ENCODE results near the gene BRS3.
"Not testable (repeated sequence)": the region's sequence is repeated elsewhere in the genome, so short reads cannot be mapped to it uniquely, and the experiment has no call there.

BRS3 gene

DNA sequence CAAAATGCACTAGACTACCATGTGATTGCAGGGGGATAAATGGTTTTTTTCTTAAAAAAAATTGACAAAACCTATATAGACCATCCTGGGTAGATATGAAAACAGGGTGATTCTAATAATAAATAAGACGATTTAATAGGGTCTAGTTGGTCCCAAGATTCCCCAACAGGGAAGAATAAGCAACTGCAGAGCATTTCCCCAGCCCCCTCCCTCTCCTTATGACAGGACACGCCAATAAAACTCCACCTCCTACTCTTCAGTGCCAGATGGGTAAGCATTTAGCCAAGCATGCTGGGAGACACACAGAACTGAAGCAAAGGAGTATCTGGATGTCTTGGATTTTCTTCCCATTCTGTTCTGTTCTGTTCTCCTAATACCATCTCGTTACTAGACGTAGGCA, at the start of gene BRS3:
BRS3 (plus strand) TSS at position 301 of the 400 bp plus-strand sequence. CDS start 168 bp downstream, outside the sequence.
- no peak for DNase-seq (ENCODE audit: low read depth)
- H3K4me3 ChIP-seq (ENCODE audit: low read depth, low read length) = no peak within 1 kb of the TSS

DNA sequence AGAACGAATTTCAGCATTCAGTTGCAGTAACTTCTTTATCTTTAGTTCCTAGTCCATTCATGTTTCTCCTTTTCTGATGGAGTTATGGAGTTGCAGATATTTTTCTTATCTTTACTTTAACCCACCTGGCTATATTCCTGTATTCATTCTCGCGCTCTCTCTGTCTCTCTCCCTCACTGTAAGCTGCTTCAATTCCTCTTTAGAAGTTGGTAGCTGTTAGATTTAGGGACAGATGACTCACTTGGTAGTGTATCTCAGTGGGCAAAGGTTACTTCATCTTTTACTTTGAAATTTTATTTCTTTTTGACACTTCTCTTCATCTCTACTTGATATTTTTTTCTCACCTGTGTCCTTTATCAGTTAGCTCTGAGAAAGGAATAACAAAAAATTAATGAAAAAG, 49.6 kb upstream of the BRS3 start:
- H3K4me3 ChIP-seq (ENCODE audit: low read depth, low read length) = no peak overlapping the region
- no peak for DNase-seq (ENCODE audit: low read depth)

DNA sequence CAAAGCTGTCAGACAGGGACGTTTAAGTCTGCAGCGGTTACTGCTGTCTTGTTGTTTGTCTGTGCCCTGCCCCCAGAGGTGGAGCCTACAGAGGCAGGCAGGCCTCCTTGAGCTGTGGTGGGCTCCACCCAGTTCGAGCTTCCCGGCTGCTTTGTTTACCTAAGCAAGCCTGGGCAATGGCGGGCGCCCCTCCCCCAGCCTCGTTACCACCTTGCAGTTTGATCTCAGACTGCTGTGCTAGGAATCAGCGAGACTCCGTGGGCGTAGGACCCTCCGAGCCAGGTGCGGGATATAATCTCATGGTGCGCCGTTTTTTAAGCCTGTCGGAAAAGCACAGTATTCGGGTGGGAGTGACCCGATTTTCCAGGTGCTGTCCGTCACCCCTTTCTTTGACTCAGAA, 42.1 kb upstream of the BRS3 start:
- not testable (repeated sequence) for DNase-seq (ENCODE audit: low read depth); H3K4me3 ChIP-seq (ENCODE audit: low read depth, low read length)

DNA sequence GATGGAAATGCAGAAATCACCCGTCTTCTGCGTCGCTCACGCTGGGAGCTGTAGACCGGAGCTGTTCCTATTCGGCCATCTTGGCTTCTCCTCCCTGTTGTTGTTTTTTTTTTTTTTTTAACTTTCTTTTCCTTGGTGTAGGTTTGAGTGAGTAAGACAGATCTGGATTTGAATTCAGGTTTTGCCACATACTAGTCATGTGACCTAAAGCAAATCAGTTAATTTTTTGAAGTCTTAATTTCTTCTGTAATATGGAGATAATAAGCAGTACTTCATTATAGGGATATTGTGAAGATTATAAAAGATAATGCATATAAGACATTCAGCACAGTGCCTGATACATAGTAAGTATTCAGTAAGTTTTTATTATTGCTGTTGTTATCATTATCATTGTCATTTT, 41.5 kb upstream of the BRS3 start:
- H3K4me3 ChIP-seq (ENCODE audit: low read depth, low read length) = no peak overlapping the region
- no peak for DNase-seq (ENCODE audit: low read depth)

DNA sequence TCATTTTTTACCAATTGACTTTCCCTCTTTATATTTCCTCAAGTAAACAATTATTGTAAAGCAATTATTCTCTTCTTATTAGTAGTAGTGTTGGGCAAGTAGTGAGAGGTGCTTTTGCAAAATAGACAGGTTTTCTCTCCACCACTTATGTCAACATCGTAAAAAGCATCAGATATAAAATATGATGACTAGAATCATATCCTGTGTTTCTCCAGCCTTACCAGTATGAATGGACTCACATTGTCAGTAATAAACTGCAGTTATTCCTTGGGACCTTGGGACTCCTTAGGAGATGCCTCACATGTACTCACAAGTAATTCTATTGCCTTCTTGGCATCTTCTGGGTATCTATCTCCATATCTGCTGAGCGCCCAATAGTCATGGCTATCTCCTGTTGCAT, 40.4 kb upstream of the BRS3 start:
- no peak for DNase-seq (ENCODE audit: low read depth)
- H3K4me3 ChIP-seq (ENCODE audit: low read depth, low read length) = no peak overlapping the region

DNA sequence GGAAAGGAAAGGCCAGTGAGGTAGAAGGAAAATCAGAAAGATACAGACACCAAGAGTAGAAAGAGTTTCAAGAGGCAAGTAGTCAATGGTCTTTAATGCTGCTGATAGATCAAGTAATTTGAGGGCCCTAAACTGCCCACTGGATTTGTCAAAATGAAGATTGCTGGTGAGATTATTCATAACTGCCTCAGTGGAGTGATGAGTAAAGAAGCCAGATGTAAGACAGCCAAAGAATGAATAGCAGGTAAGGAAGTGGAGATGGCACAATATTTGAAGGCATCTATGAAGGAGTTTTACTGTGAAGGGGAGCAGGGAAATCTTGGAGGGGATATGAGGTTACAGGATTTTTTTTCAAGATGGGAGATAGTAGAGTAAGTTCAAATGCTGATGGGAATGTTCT, 39.8 kb upstream of the BRS3 start:
- H3K4me3 ChIP-seq (ENCODE audit: low read depth, low read length) = no peak overlapping the region
- DNase-seq (ENCODE audit: low read depth) = no peak

DNA sequence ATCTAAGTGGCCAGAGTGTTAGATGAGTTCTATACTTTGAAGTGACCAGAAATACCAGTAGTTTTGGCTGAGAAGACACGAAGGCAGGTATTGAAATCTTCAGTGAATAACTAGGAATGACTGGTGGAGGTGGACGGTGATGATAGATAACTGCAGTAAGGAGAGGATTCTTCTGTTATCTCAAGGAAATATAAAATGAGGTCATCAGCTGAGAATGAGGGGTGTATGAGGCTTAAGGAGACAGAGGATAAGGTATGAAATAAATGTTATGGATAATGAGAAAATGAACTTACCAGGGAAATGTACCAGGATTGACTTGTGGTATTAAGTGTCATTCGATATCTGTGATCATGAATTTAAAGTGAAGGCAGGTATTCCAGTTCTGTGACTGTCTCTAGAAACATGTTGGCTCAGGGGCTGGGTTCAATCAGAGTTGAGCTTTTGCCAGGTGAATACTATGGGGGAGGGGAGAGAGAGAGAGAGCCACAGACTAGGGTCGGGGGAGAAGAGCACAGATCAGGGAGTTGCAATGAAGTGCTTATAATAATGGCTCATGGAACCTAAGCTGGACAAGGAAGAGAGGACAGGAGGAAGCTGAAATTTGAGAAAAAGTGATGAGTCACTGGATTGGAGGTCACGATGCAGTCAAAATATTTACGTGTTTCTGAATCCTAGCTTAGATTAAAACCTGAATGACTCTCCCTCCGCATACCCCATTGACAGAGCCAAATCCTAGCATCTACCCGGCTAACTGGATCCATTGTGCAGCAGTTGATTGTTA, 37.5 kb upstream of the BRS3 start:
- no peak overlapping the region for H3K4me3 ChIP-seq (ENCODE audit: low read depth, low read length)
- no peak for DNase-seq (ENCODE audit: low read depth)

DNA sequence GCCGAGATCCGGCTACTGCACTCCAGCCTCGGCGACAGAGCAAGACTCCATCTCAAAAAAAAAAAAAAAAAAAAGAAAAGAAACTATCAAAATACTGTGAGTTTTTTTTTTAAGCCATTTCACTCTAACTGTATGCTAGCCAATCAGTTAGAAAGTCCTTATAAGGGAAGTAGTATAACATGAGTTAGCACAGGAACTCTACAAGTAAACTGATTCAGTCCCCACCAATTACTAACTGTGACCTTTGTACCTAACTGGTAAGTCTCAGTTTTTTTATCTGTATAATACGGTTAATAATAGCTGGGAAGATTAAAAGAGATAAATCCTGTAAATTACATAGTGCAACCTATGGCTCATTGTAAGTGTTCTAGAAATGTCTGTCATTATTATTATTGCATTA, 35.1 kb upstream of the BRS3 start:
- H3K4me3 ChIP-seq (ENCODE audit: low read depth, low read length) = no peak overlapping the region
- DNase-seq (ENCODE audit: low read depth) = no peak

DNA sequence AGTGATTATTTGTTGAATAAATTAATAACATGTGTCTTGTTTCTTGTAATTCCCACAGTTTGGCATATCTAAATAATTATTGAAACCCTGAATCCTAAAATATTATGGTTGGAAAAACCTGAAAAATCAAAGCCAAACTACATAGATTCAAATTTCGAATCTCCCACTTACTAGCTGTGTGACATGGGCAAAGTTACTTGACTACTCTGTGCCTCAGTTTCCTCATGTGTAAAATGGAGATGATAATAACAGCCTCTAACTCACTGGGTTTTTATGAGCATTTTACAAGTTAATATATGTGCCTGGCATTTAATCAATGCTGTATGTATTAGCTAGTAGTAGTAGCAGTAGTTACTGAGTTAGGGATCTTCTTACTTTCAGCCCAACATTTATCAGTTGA, 34.6 kb upstream of the BRS3 start:
- no peak for DNase-seq (ENCODE audit: low read depth)
- no peak overlapping the region for H3K4me3 ChIP-seq (ENCODE audit: low read depth, low read length)

DNA sequence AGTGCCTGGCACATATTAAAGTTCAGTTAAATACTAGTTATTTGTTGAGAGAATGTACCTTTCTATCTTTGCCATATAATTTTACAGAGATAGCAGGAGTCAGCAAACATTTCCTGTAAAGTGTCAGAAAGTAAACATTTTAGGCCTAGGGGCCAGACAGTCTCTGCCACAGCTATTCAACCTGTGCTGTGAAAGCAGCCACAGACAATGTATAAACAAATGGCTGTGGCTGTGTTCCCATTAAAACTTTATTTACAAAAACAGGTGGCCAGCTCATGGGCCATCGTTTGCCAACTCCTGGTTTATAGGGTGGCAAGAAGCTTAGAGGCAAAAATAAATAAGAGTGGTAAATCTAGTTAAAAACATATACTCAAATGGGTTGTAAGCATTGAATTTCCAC, 34.0 kb upstream of the BRS3 start:
- no peak overlapping the region for H3K4me3 ChIP-seq (ENCODE audit: low read depth, low read length)
- no peak for DNase-seq (ENCODE audit: low read depth)

DNA sequence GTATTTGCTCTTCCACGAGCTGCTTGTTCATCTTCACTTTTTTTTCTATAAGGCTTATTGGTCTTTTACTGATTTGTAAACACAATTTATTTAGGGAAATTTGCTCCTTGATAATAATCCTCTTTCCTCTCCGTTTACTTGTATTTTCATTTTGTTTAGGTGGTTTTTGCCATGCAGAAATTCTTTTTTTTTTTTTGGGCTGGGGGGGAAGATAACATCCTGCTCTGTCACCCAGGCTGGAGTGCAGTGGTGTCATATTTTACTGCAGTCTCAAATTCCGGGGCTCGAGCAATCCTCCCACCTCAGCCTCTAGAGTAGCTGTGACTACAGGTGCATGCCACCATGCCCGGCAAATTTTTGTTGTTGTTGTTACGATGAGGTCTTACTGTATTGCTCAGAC, 31.6 kb upstream of the BRS3 start:
- no peak overlapping the region for H3K4me3 ChIP-seq (ENCODE audit: low read depth, low read length)
- DNase-seq (ENCODE audit: low read depth) = no peak

DNA sequence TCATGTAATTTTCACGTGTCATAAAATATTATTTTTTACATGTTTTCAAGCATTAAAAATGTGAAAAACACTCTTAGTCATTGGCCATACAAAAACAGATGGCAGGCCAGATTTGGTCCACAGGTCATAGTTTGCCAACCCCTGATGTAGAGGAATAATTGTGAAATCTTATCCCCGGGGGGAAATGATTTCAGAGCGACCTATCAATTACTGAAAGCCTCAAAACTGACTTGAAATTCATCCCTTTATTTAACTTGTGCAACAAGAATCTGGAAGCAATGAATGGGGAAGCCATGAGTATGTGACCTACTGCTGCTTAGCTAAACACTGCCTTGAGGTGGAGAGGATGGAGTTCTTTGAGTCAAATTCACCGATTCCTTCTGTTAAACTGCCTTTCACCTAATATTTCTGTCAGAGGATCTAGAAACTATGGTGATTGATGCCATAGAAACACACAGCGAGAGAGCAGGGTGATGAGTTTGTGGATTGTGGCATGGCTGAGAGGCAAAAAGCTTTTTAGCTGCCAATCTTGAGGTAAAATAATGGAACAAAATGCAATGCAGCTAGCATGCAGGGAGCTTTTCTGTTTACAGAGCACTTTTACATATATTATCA, 30.3 kb upstream of the BRS3 start:
- DNase-seq (ENCODE audit: low read depth) = no peak

DNA sequence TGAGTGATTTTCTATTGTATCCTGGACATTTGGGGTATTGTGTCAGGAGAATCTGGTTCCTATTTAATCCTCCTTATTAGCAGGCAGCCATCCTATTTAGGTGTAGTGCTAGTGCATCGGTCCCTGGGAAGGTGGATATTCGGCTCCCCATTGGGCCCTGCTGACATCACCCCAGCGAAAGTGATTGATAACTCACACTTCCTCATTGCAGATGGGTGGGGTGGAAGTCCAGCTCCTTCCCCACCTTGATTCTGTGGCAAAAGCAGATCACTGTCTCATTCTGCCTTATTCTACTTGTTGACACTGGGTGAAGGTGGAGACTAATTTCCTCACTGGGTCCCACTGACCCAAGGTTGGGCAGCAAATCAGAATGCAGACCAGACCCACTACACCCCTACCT, 23.2 kb upstream of the BRS3 start:
- DNase-seq (ENCODE audit: low read depth) = no peak
- no peak overlapping the region for H3K4me3 ChIP-seq (ENCODE audit: low read depth, low read length)

More for the DNA sequence above, 30.3 kb upstream of the BRS3 start:
- no peak overlapping the region for H3K4me3 ChIP-seq (ENCODE audit: low read depth, low read length)

DNA sequence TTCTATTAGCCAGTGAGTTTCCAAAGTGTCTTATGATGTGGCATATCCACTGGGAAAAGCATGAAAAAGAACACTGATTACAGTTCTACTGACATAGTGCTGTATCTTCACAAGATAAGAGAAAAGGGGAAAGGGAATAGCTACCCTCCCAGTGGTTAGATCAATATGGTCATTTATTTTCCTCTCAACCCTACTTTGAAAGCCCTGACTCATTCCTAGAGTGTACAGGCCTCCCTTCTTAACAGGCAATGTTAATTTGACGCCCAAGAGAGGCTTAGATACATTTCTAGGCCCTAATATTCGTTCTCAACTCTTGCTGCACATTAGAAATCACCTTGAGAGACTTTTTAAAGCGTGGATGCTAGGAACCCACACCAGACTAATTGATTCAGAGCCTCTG, 20.4 kb upstream of the BRS3 start:
- DNase-seq (ENCODE audit: low read depth) = no peak
- no peak overlapping the region for H3K4me3 ChIP-seq (ENCODE audit: low read depth, low read length)

DNA sequence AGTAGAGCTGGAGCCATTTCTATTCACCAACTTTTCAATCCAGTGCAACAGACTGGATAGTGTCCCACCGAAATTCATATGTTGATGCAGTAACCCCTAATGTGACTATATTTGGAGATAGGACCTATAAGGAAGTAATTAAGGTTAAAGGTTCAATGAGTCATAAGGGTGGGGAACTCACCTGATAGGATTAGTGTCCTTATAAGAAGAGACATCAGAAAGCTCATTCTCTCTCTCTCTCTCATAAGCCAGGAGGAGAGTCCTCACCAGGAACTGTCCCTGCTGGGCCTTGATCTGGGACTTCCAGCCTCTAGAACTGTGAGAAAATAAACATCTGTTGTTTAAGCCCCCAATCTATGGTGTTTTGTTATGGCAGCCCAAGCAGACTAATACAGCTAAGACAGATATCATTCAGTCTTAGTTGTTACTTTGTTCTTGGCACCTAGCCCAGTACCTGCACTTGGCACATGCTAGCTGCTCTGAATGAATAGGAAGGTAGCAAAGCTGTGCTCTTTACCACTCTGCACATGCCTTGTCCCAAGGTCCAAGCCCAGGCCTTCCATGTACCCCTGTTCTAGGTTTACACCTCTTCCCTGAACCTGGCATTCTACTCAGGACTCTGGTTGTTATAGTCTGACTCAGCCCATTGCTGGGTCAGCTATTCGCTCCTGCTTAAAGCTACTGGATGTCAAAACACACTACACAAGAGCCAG, 19.2 kb upstream of the BRS3 start:
- no peak overlapping the region for H3K4me3 ChIP-seq (ENCODE audit: low read depth, low read length)
- no peak for DNase-seq (ENCODE audit: low read depth)

DNA sequence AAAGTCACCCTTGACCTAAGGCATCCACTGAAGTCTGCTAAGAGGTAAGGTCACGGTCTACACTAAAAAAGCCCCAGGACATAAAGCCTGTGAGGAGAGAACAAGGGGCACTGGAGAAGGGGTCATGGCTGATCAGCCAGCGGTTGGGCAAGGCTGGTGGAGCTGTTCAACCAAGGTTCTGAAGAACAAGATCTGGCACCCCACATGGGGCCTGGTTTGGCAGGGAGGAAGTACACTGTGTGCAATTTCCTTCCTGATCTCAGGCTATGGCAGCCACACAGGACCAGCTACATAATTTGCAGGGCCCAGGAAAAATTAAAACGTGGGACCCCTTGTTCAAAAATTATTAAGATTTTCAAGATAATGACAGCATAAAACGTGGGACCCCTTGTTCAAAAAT, 14.1 kb upstream of the BRS3 start:
- no peak overlapping the region for H3K4me3 ChIP-seq (ENCODE audit: low read depth, low read length)
- DNase-seq (ENCODE audit: low read depth) = no peak

DNA sequence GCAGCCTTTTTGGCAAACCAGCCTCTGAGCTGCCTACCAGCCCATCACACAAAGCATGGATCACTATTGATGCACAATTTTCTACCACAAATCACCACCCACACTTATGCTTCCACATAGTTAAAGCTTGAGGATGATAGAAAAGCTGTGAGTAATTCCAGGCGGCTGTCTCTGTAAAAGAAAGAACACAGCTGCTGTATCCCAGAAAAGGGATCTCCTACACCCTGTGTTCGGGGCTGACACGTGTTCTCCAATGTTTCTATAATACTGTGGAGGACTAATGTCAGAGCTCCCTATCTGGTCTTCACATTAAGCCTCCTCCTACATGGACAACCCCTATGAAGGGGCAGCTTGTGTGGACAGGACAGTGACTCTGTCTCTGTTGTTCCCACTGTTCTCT, 12.5 kb upstream of the BRS3 start:
- H3K4me3 ChIP-seq (ENCODE audit: low read depth, low read length) = no peak overlapping the region
- DNase-seq (ENCODE audit: low read depth) = no peak

DNA sequence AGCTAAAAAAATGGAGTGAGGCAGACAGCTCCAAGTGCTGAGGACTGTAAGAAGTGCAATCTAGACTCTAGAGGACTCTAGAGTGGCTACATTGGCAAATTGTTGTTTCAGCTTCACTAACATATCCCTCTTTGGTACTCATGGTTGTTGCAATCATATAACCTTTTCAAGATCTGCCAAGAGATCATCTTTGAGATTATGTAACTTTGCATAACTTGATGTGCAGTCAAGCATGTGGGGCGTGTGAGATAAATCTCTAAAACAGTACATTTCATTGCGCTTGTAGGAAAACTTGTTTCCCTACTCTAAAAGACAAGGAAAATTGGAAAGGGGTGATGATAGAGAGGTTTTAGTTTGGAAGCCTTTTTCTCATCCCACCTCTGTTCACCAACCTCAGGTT, 11.2 kb upstream of the BRS3 start:
- DNase-seq (ENCODE audit: low read depth) = no peak
- H3K4me3 ChIP-seq (ENCODE audit: low read depth, low read length) = no peak overlapping the region

DNA sequence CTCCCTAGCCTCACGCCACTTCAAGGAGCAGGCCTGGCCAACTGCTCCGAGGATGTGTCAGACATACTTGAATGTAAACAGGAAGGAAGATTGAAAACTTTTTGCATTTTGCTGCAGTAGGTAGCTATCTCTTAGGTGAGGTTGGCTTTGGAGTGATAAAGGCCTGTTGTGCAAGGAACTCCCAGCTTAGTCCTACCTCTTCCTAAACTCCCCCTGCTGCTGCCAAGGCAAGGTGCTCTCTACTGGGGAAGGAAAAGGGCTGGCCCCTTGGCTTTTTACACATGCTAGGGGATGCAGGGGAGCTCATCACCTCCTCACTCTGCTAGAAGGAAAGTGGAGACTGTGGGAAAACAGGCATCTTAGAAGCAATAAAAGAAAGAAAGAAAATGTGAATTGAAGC, 10.7 kb upstream of the BRS3 start:
- no peak overlapping the region for H3K4me3 ChIP-seq (ENCODE audit: low read depth, low read length)
- DNase-seq (ENCODE audit: low read depth) = no peak

DNA sequence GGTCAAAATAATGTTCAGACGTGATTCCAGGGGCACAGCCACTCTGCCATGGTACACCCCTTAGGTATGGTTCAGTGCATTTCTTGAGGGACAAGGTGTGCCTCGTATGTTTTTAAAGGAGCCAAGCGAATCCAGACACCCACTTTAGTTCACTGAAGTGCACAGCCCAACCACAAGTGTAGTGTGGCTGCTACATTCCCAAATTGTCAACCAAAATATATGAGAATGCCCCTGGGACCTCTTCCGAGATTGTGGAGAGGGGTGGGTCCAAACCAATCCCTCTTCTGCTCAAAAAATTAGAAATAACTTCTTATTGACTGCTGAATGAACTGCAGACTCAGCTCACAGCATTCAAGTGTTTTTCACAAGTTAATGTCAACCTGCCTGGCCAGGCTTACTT, 7.4 kb upstream of the BRS3 start:
- no peak for DNase-seq (ENCODE audit: low read depth)
- H3K4me3 ChIP-seq (ENCODE audit: low read depth, low read length) = no peak overlapping the region

DNA sequence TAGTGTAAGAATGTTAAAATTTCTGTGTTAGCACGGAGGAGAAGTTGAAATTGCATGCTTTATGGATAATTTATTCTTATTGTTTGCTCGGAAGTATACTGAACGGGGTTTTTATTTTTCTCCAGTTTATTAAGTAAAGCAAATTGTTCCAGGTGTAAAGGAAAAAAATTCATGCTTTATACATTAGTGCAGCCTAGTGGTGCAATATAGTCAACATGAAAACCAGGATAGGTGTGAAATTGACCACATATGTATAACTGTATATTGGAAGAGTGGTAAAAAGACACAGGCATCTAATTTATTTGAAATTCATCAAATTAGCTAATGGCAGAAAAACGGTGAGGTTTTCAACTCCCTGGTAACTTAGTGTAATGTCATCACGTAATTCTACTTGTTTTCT, 959 bp downstream of the BRS3 start:
- H3K4me3 ChIP-seq (ENCODE audit: low read depth, low read length) = no peak overlapping the region
- no peak for DNase-seq (ENCODE audit: low read depth)

Measured in skeletal muscle cell (primary cell).